Suprapubic skin (tissue), 4 donors: ENCODE measurements around the gene ARHGEF1. TPM values are rescaled to one million over a fixed set of nuclear protein-coding genes. Genes with fewer than 3 reads are reported as not detected.

Source experiments
- DNase-seq, 2 donors: peaks; one replicate each; pipeline ENCODE4 v3.0.0-alpha.2; 2019; ENCODE audit warnings: low spot score in 2 of 2
- H3K27ac ChIP-seq: fragments of 200-600 bp; sonication (generic); one replicate; pipeline ENCODE4 v1.5.1; 2019
- H3K27me3 ChIP-seq: fragments of 200-600 bp; sonication (generic); one replicate; pipeline ENCODE4 v1.5.1; 2019
- H3K36me3 ChIP-seq: fragments of 200-600 bp; sonication (generic); one replicate; pipeline ENCODE4 v1.5.1; 2019
- H3K4me1 ChIP-seq: fragments of 200-600 bp; sonication (generic); one replicate; pipeline ENCODE4 v1.5.1; 2019
- H3K4me3 ChIP-seq: fragments of 200-600 bp; sonication (generic); one replicate; pipeline ENCODE4 v1.5.1; 2019; ENCODE audit warnings: mild to moderate bottlenecking
- H3K9me3 ChIP-seq: fragments of 200-600 bp; sonication (generic); one replicate; pipeline ENCODE4 v1.5.1; 2019
- EP300 ChIP-seq: sonication (generic); formaldehyde crosslinking; IDR thresholded peaks from one replicate; pipeline ENCODE4 v1.6.1; 2017; ENCODE audit warnings: antibody characterized with exemption
- POLR2A ChIP-seq, 2 donors: fragments of 450-650 bp; IDR thresholded peaks; one replicate each; pipeline ENCODE4 v1.6.1; 2017; ENCODE audit warnings: antibody characterized with exemption in 2 of 2, mild to moderate bottlenecking in 2 of 2, moderate library complexity in 2 of 2
- POLR2AphosphoS5 ChIP-seq, 3 donors: sonication (generic); formaldehyde crosslinking; IDR thresholded peaks; one replicate each; pipeline ENCODE4 v1.6.1; 2017; ENCODE audit warnings: antibody characterized with exemption in 3 of 3
- WGBS: methylation state at CpG from one replicate; pipeline ENCODE4 v1.1.5; 2018; 5-methylcytosine and 5-hydroxymethylcytosine counted together
- total RNA-seq, 4 donors: library from RNA; depleted of rRNA; stranded (reverse); fragments of >200 nt; gene quantifications; one replicate each; pipeline ENCODE4 v1.1.0, GENCODE V29; 2016
- TF ChIP-seq, protein P1 (sequence below), 2 donors: fragments of 200-600 bp in 1 of 2; fragments of 450-650 bp in 1 of 2; sonication (generic) in 1 of 2; IDR thresholded peaks; one replicate each; pipeline ENCODE4 v1.5.1; 2016 to 2019; ENCODE audit warnings: antibody characterized with exemption in 2 of 2, mild to moderate bottlenecking in 1 of 2, moderate library complexity in 1 of 2

ARHGEF1 gene
- total RNA-seq, 4 donors from 2014 or later, result 61.0 to 173 (median 72.1) TPM

DNA sequence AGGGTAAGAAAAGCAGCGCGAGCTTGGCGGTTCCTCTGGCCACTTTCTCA is 38.2 kb upstream of the ARHGEF1 start, which contains the start of gene DMRTC2:
Gene DMRTC2 (plus strand): TSS at position 42 of the 50 bp plus-strand sequence. CDS start 2,387 bp downstream, outside the sequence.
- no peaks in the 10 kb centered on the region for H3K36me3 ChIP-seq

DNA sequence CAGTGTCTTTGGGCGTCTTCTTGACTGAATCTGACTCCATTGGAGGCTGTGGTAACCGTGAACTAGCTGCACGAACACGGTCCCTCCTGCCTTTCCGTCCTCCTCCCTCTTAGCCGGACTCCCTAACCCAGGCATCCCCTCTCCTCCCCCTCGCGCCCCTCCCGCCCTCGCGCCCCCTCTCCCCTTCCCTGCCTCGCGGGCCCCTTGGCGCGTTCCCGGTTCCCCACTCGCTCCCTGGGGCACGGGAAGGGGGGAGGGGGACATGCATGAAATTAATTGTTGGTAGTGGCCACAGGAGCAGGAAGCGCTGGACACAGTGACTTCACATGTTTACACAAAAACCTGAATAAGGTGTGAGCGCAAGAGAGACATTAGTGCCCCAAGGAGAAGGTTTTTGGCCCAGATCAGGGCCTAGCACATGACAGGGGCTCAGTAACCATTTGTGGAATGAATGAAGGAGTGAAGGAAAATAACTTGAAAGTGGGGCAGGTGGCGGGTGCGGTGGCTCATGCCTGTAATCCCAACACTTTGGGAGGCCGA is 37.9 kb upstream of the ARHGEF1 start:
- Histone ChIP-seq H3K4me1 (no peaks in the 10 kb centered on the region), H3K27ac (no peak overlapping the region), H3K36me3 (no peaks in the 10 kb centered on the region), H3K4me3 (no peak overlapping the region), H3K27me3 (peaks cover 23% of the 10 kb centered on the region), H3K9me3 (no peaks in the 10 kb centered on the region)
- WGBS, result 90% methylated on average over 23 of the region's 23 CpGs
- TF ChIP-seq EP300 (no peak), POLR2A (IDR thresholded peaks at IDR 0.05) (no peak), POLR2AphosphoS5 (IDR thresholded peaks at IDR 0.05) (no peak)
- TF ChIP-seq, protein P1, sequence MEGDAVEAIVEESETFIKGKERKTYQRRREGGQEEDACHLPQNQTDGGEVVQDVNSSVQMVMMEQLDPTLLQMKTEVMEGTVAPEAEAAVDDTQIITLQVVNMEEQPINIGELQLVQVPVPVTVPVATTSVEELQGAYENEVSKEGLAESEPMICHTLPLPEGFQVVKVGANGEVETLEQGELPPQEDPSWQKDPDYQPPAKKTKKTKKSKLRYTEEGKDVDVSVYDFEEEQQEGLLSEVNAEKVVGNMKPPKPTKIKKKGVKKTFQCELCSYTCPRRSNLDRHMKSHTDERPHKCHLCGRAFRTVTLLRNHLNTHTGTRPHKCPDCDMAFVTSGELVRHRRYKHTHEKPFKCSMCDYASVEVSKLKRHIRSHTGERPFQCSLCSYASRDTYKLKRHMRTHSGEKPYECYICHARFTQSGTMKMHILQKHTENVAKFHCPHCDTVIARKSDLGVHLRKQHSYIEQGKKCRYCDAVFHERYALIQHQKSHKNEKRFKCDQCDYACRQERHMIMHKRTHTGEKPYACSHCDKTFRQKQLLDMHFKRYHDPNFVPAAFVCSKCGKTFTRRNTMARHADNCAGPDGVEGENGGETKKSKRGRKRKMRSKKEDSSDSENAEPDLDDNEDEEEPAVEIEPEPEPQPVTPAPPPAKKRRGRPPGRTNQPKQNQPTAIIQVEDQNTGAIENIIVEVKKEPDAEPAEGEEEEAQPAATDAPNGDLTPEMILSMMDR (IDR thresholded peaks at IDR 0.05), result no peak
- no peak for DNase-seq

More for the DNA sequence above, 38.2 kb upstream of the ARHGEF1 start, which contains the start of gene DMRTC2:
- Histone ChIP-seq H3K4me1 (no peaks in the 10 kb centered on the region), H3K4me3 (no peak within 1 kb of the TSS), H3K27ac (no peak within 1 kb of the TSS), H3K27me3 (peaks cover 25% of the 10 kb centered on the region), H3K9me3 (no peaks in the 10 kb centered on the region)
- no peak for DNase-seq
- WGBS, result 88% methylated on average over 3 of the region's 3 CpGs
- no peak for TF ChIP-seq POLR2AphosphoS5 (IDR thresholded peaks at IDR 0.05)
- TF ChIP-seq, protein P1 (IDR thresholded peaks at IDR 0.05), result no peak
- no peak for TF ChIP-seq EP300
- TF ChIP-seq POLR2A (IDR thresholded peaks at IDR 0.05), result no peak

DNA sequence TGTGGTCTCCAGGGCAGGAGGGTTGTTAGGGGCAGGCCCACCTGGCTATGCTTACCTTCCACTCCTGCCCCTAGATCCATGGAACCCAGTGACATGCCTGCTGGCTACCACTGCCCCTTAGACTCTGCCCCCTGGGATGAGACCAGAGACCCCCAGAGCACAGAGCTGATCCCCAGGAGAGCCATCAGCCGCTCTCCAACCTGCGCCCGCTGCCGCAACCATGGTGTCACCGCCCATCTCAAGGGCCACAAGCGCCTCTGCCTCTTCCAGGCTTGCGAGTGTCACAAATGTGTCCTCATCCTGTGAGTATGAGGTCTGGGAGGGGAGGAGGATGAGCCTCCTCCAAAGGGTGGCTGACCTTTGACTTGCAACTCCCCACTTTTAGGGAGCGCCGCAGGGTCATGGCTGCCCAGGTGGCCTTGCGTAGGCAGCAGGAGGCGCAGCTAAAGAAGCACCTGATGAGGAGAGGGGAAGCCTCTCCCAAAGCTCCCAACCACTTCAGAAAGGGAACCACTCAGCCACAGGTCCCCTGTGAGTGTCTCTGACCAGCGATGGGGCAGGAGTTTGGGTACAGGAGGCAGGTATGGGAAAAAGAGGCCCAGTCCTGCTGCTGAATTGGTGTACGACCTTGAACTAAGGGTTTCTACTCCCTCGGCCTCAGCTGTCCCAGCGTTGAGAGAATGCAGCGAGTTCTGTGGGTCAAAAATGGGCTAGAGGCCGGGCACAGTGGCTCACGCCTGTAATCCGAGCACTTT is 35.5 kb upstream of the ARHGEF1 start:
- TF ChIP-seq EP300 (no peak), POLR2A (IDR thresholded peaks at IDR 0.05) (no peak), POLR2AphosphoS5 (IDR thresholded peaks at IDR 0.05) (no peak)
- TF ChIP-seq, protein P1 (IDR thresholded peaks at IDR 0.05), result no peak
- no peak overlapping the region for H3K4me3 ChIP-seq
- no peaks in the 10 kb centered on the region for H3K9me3 ChIP-seq
- H3K27me3 ChIP-seq, result peaks cover 8% of the 10 kb centered on the region
- H3K4me1 ChIP-seq, result no peaks in the 10 kb centered on the region
- WGBS, result 90% methylated on average over 16 of the region's 19 CpGs
- DNase-seq, result no peak
- H3K27ac ChIP-seq, result no peak overlapping the region
- H3K36me3 ChIP-seq, result no peaks in the 10 kb centered on the region

DNA sequence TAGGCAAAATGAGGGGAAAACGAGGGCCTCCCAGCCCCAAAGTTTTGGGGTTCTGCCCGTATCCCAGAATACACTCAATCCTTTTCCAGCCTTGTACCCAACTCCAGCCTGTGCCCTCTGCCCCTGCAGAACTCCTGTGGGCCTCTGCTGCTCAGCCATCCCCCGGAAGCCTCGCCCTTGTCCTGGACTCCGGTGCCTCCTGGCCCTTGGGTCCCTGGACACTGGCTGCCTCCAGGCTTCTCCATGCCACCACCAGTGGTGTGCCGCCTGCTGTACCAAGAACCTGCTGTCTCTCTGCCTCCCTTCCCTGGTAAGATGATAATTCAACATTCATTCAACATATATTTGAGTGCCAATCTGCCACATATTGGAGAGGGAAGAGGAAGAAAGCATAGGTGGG is 34.3 kb upstream of the ARHGEF1 start:
- Histone ChIP-seq H3K27ac (no peak overlapping the region), H3K9me3 (no peaks in the 10 kb centered on the region), H3K4me1 (no peaks in the 10 kb centered on the region), H3K4me3 (no peak overlapping the region), H3K27me3 (peaks cover 8% of the 10 kb centered on the region), H3K36me3 (no peaks in the 10 kb centered on the region)
- TF ChIP-seq, protein P1 (IDR thresholded peaks at IDR 0.05), result no peak
- TF ChIP-seq POLR2A (IDR thresholded peaks at IDR 0.05), result no peak
- TF ChIP-seq POLR2AphosphoS5 (IDR thresholded peaks at IDR 0.05), result no peak
- TF ChIP-seq EP300, result no peak
- WGBS, result 89% methylated on average over 6 of the region's 6 CpGs
- no peak for DNase-seq

DNA sequence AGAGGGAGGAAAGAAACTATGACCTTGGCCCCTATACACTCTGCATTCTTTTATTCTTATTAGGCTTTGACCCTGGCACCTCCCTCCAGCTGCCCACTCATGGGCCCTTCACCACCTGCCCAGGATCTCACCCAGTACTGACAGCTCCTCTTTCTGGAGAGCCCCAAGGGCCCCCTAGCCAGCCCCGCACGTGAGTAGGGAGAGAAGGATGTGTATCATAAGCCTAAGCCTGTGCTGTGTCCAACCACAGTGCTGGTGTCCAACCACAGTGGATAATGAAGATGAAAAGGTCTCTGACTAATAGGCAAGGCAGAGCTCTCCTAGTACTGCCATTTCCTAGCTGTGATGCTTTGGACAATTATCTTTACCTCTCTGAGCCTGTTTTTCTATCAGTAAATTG is 33.9 kb upstream of the ARHGEF1 start:
- DNase-seq, result no peak
- Histone ChIP-seq H3K27me3 (peaks cover 8% of the 10 kb centered on the region), H3K9me3 (no peaks in the 10 kb centered on the region), H3K27ac (no peak overlapping the region), H3K4me1 (no peaks in the 10 kb centered on the region), H3K36me3 (no peaks in the 10 kb centered on the region), H3K4me3 (no peak overlapping the region)
- 94% methylated on average over 2 of the region's 2 CpGs for WGBS
- TF ChIP-seq POLR2AphosphoS5 (IDR thresholded peaks at IDR 0.05), result no peak
- no peak for TF ChIP-seq EP300
- TF ChIP-seq, protein P1 (IDR thresholded peaks at IDR 0.05), result no peak
- TF ChIP-seq POLR2A (IDR thresholded peaks at IDR 0.05), result no peak
